PC-9 (cell line): ENCODE data around the gene KRTAP5-6. TPM values are rescaled to one million over a fixed set of nuclear protein-coding genes. Genes with fewer than 3 reads are reported as not detected.

Experiments used
- BruUV-seq: library from RNA; stranded (reverse); fragments of 400-500 nt; replicated peaks from 2 replicates; lab custom pipeline; 2021; lab: Mats Ljungman, UMichigan
- CTCF ChIA-PET: fragments of 300-600 bp; sonication (Branson Sonifier 250); formaldehyde crosslinking; loops from one replicate; lab custom pipeline; 2022; ENCODE audit warnings: antibody characterized with exemption; lab: Charles Lee
- POLR2A ChIA-PET: fragments of 300-600 bp; sonication (Branson Sonifier 250); formaldehyde crosslinking; loops from one replicate; lab custom pipeline; 2022; ENCODE audit warnings: antibody characterized with exemption; ENCODE audit not compliant: unreplicated experiment; lab: Charles Lee
- DNase-seq, 2 experiments: peaks; one replicate each; pipeline versions ENCODE4 v3.0.0 to v3.0.0-alpha.2; 2015 to 2022; ENCODE audit warnings: mixed read lengths in 1 of 2
- H2AFZ ChIP-seq: fragments of 200-600 bp; sonication (generic); 2 replicates; pipeline ENCODE4 v1.8.1; 2017; ENCODE audit warnings: antibody characterized with exemption
- H3F3A ChIP-seq: fragments of 200-600 bp; sonication (generic); 2 replicates; pipeline ENCODE4 v1.8.1; 2017; ENCODE audit warnings: antibody characterized with exemption, mild to moderate bottlenecking, low read depth; ENCODE audit not compliant: insufficient read depth
- H3K27ac ChIP-seq: fragments of 200-600 bp; sonication (generic); 2 replicates; pipeline ENCODE4 v1.6.1; 2016; ENCODE audit warnings: mixed run types
- H3K27me3 ChIP-seq: fragments of 200-600 bp; sonication (generic); 2 replicates; pipeline ENCODE4 v1.6.1; 2016; ENCODE audit warnings: low read depth, mixed run types; ENCODE audit not compliant: insufficient read depth
- H3K36me3 ChIP-seq: fragments of 200-600 bp; sonication (generic); 2 replicates; pipeline ENCODE4 v1.6.1; 2016; ENCODE audit warnings: low read depth, mixed run types
- H3K4me1 ChIP-seq: fragments of 200-600 bp; sonication (generic); replicated peaks from 2 replicates; pipeline ENCODE4 v1.6.1; 2016; ENCODE audit warnings: mixed run types; ENCODE audit not compliant: insufficient read depth
- H3K4me2 ChIP-seq: fragments of 200-600 bp; sonication (generic); 2 replicates; pipeline ENCODE4 v1.6.1; 2017; ENCODE audit warnings: mixed run types
- H3K4me3 ChIP-seq: fragments of 200-600 bp; sonication (generic); 2 replicates; pipeline ENCODE4 v1.6.1; 2016; ENCODE audit warnings: mixed run types
- H3K79me2 ChIP-seq: fragments of 200-600 bp; sonication (generic); 2 replicates; pipeline ENCODE4 v1.6.1; 2017; ENCODE audit warnings: low read depth, mixed run types
- H3K9me2 ChIP-seq: fragments of 200-600 bp; sonication (generic); 2 replicates; pipeline ENCODE4 v1.8.1; 2017; ENCODE audit warnings: mild to moderate bottlenecking; ENCODE audit not compliant: insufficient read depth
- H3K9me3 ChIP-seq: fragments of 200-600 bp; sonication (generic); 2 replicates; pipeline ENCODE4 v1.8.1; 2016; ENCODE audit warnings: low read depth; ENCODE audit not compliant: insufficient read depth
- H4K20me1 ChIP-seq: fragments of 200-600 bp; sonication (generic); 2 replicates; pipeline ENCODE4 v1.8.1; 2017; ENCODE audit not compliant: insufficient read depth
- EZH2 ChIP-seq: fragments of 200-600 bp; sonication (generic); IDR thresholded peaks from 2 replicates; pipeline ENCODE4 v1.8.0; 2017; ENCODE audit warnings: antibody characterized with exemption, low read depth
- intact Hi-C: fragments of 100-400 bp; cut with micrococcal nuclease; formaldehyde crosslinking; loops from one replicate; pipeline ENCODE4 v1.10.0; 2022; ENCODE audit not compliant: unreplicated experiment
- total RNA-seq: library from RNA; stranded (reverse); gene quantifications from 2 replicates; pipeline ENCODE4 v1.2.3, GENCODE V29; 2021
- TF ChIP-seq, protein P1 (sequence below): fragments of 200-600 bp; sonication (generic); conservative IDR thresholded peaks from 2 replicates; pipeline ENCODE4 v1.6.1; 2017; ENCODE audit warnings: mixed run types, antibody characterized with exemption, mild to moderate bottlenecking, moderate library complexity

The KRTAP5-6 gene
- total RNA-seq, 1 experiment from 2014 or later = not detected

GRCh38 chr11:1673446-1674172 is 23.4 kb upstream of the KRTAP5-6 start:
- intact Hi-C loops = no loop called here
- TF ChIP-seq EZH2 = no peak
- TF ChIP-seq, protein P1, sequence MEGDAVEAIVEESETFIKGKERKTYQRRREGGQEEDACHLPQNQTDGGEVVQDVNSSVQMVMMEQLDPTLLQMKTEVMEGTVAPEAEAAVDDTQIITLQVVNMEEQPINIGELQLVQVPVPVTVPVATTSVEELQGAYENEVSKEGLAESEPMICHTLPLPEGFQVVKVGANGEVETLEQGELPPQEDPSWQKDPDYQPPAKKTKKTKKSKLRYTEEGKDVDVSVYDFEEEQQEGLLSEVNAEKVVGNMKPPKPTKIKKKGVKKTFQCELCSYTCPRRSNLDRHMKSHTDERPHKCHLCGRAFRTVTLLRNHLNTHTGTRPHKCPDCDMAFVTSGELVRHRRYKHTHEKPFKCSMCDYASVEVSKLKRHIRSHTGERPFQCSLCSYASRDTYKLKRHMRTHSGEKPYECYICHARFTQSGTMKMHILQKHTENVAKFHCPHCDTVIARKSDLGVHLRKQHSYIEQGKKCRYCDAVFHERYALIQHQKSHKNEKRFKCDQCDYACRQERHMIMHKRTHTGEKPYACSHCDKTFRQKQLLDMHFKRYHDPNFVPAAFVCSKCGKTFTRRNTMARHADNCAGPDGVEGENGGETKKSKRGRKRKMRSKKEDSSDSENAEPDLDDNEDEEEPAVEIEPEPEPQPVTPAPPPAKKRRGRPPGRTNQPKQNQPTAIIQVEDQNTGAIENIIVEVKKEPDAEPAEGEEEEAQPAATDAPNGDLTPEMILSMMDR = no peak
- no peak overlapping the region for H3K27ac ChIP-seq
- no TSS peak for BruUV-seq
- no peak overlapping the region for H2AFZ ChIP-seq
- H3K9me2 ChIP-seq = no peaks in the 10 kb centered on the region
- H3K4me2 ChIP-seq = no peak overlapping the region
- no peaks in the 10 kb centered on the region for H3K9me3 ChIP-seq
- ChIA-PET CTCF (no interaction called here), POLR2A (no interaction called here)
- DNase-seq = no peak
- no peaks in the 10 kb centered on the region for H4K20me1 ChIP-seq
- H3K4me3 ChIP-seq = no peak overlapping the region
- H3F3A ChIP-seq = no peaks in the 10 kb centered on the region
- no peaks in the 10 kb centered on the region for H3K4me1 ChIP-seq
- no peaks in the 10 kb centered on the region for H3K79me2 ChIP-seq
- H3K27me3 ChIP-seq = peaks cover 44% of the 10 kb centered on the region
- H3K36me3 ChIP-seq = no peaks in the 10 kb centered on the region

DNA sequence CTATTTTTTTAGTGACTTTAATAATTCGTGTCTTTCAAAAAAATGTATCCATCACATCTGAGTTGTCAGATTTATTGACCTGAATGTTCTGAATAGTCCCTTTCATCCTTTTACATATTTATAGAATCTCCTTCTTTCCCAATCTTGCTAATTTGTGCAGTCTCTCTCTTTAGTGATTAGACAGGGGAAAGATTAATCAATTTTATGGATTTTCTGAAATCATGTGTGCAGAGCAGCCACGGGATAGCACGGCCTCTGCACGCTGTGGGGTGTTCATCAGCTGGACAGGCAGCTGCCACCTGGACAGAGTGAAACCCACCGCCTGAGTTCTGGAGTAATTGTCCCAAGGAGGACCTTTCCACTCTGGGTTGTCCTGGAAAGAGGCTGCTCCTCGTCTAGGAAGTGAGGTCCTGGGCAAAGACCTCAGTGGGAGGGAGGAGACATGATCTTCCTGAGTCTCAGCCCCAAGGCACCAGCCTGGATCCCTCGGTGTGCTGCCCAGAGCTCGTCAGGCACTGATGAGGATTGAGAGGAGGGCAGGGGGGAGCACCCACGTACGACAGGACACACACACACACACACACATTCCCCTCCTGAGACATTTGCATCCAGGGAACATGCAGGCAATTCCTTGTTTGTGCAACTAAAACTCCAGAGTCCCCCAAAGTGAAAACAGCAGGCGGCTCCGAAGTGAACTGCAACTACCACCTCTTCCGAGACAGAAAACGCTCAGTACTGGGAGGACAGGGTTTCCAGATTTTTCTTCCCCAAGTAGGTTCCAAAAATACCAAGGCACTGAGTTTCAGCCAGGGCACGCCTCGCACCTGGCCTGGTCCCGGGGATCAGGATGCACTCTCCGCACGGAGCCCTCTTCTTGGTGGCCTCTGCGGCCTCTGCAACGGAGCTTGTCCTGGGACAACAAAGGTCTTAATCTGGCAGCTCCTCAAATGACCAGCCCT is 22.5 kb upstream of the KRTAP5-6 start:
- intact Hi-C loops = no loop called here
- Histone ChIP-seq H3K4me3 (no peak overlapping the region), H3K9me2 (no peaks in the 10 kb centered on the region), H4K20me1 (no peaks in the 10 kb centered on the region), H3K4me1 (no peaks in the 10 kb centered on the region), H2AFZ (no peak overlapping the region), H3K79me2 (no peaks in the 10 kb centered on the region), H3K9me3 (no peaks in the 10 kb centered on the region), H3F3A (no peaks in the 10 kb centered on the region), H3K4me2 (no peak overlapping the region), H3K27me3 (peaks cover 44% of the 10 kb centered on the region), H3K27ac (no peak overlapping the region), H3K36me3 (no peaks in the 10 kb centered on the region)
- no peak for TF ChIP-seq EZH2
- TF ChIP-seq, protein P1 = no peak
- no TSS peak for BruUV-seq
- POLR2A ChIA-PET = no interaction called here
- CTCF ChIA-PET = no interaction called here
- DNase-seq = no peak

DNA sequence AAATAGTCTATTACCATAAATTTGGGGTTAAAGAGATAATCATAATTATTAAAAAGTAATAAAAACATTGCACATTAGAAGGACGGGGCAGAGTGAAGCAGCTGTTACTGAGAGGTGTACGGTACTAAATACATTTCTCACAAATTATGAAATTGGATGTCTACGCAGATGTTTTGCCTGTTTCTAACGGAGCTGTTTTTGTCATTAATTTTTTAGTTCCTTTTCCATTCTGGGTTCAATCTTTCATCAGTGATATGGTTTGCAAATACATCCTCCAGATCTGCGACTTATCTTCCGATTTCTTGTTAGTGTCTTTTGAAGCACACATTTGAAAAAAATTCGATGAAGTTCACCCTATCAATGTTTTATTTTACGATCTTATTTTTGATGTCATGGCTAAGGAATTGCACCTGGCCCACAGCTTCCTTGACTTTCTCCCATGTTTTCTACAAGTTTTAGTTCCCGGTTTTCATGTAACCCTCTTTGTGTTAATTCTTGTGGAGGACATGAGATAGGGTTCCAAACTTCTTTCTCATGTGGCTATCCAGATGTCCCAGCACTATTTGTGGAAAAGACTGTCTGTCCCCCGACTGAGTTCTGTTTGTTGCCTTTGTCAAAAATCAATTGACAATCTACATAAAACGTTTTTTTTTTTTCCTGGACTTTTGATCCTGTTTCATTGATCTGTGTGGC is 21.3 kb upstream of the KRTAP5-6 start:
- ChIA-PET CTCF (no interaction called here), POLR2A (no interaction called here)
- Histone ChIP-seq H3K27ac (no peak overlapping the region), H3K4me1 (no peaks in the 10 kb centered on the region), H2AFZ (no peak overlapping the region), H3K36me3 (no peaks in the 10 kb centered on the region), H3K79me2 (no peaks in the 10 kb centered on the region), H3K4me2 (no peak overlapping the region), H3K9me3 (no peaks in the 10 kb centered on the region), H3K27me3 (peaks cover 44% of the 10 kb centered on the region), H3F3A (no peaks in the 10 kb centered on the region), H3K4me3 (no peak overlapping the region), H4K20me1 (no peaks in the 10 kb centered on the region), H3K9me2 (no peaks in the 10 kb centered on the region)
- no TSS peak for BruUV-seq
- DNase-seq = no peak
- intact Hi-C loops = no loop called here
- TF ChIP-seq, protein P1 = no peak
- TF ChIP-seq EZH2 = no peak
